Stimulated activated CD4-positive, alpha-beta T cell treated with anti-CD3 and anti-CD28 coated beads, Interleukin-4, amount 100 ng/mL, for 24 hours (primary cell): ENCODE measurements around the gene TFDP1.

Experiments
- DNase-seq: peaks from one replicate; pipeline ENCODE4 v3.0.0-alpha.2; 2020

Gene TFDP1

DNA sequence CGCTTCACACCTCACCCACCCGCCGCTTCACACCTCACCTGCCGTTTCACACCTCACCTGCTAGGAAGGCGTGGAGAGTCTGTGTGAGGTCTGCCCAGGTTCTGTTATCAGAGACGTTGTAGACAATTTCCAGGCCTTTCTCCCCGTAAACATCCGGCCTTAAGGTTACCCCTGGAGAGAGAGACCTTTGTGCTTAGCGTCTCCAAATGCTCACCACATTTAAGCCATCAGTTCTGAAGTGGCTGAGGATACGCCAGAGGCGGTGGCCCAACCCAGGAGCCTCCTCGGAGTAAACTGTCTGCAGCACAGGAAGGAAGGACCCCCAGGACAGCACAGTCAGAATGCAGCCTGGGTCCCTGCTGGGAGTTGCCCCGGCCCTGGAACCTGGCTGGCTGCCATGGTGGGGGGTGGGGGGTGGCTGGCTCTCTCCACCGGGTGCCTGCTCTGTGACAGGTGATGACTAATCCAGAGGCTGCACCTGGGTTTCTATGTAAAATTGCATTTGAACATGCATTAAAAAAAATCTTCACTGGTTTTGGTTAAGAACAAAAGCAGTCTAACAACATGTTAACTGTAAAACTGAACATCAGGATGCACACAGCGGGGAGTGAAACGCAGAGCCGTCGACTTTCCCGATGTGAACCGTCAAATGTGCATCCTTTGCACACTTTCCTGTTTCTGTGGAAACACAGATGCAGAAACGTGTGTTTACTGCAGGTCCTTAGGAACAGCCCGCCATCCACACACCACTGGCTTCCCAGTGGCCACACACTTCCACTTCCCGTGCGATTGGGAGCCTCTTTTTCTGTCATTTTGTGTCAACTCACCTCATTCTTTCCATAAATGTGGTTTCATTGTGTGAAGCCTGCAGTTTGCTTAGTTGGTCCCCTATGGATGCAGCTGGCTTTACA lies 69.0 kb downstream of the TFDP1 start:
- no peak for DNase-seq

DNA sequence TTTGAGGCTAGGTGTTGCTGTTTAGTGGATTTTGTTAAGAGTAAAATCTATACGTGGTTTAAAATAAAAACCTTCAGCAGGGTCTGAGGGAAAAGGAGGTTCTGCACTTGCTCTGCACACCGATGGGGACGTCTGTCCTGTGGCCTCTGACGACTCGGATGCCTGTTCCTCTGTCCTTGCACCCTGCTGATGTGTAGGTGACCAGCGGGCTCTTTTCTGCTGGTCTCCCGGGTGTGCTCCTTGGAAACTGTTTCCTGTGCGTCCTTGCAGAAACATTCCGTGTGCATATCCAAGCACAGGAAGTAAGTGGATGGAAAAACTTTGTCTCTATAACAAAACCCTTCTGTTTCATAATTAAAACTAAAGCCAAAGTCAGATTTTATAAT lies 69.6 kb downstream of the TFDP1 start:
- no peak for DNase-seq

DNA sequence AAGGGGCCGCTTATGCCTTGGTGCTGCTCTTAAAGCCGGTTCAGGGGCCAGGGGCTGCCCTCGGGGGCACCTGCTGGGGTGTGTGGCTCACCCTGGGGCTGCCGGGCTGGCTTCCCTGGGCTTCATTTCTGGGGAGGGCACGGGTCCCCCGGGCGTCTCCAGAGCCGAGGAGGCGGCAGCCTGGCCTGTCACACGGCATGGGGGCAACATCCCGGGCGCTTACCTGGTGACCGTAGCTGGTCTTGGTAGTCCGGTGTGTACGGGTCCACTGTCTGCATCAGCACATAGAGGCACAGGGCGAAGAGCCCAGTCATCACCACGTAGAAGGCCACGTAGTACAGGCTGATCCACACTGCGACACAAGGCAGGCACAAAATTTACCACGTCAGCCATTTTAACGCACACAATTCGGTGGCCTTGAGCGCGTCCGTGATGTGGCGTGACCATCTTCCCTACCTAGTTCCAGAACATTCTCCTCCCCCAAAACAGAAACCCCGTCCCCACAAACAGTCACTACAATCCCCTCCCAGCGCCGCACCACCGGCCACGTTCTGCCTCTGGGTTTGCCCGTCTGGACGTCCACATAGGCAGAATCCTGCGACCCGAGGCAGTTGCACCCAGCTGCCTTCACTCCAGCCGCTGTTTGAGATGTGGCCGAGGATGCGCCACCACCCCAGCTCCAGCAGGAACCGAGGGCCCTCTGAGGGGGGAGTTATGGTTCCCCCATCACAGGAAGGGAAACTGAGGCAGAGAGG lies 70.2 kb downstream of the TFDP1 start:
- DNase-seq, result no peak

DNA sequence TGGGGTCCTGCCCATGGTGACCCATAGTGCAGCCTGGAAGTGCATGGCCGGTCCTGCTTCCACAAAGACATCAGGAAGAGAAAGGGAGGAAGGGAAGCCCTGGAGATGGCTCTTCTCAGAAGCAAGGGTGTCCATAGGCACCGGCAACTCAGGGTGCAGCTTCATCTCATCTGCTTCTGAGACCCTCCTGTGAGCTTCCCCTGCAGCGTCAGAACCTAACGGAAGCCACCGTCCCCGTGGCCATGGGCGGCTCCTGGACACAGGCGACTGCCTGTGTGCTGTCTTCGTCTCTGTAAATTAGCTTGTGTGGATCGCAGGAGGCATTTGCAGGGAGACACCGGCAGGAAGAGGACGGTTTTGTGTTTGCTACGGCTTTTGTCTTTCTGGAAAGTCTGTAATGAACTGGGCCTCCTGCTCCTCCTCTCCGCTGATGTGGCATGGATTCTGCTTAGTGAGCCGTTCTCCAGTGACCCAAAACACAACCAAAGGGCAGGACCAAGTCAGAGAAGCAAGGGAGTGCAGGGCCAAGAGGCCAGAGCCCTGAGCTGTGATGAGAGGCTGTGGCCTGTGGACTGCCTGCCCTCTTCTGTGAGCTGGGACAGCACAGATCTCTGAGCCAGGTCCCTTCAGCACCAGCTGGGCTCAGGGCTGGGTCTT lies 70.9 kb downstream of the TFDP1 start:
- no peak for DNase-seq

DNA sequence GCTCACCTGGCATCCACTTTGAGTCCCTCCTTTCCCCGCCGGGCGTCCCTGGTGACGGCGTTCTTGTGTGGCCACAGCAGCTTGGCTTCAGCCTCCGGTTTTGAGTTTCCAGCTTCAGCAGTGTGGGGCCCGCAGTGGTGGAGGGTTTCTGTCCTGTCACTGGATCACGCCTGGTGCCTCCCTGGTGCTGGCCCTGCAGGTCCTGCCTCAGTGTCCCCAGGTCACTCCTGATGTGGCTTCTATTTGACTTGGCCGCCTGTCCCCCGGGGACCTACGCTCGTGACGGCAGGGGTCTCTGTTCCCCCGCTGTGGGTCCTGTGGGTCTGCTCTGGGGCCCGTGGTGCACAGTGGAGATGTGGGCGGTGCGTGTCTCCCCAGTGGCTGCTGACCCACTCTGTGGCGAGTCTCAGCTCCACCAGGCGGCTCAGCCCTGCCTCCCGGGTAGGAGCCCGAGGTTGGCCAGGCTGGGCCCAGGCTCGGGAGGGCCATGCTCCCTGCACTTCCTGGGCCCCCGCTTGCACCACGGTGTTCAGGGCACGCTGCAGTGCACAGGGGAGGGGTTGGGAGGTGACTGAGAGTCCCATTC lies 71.5 kb downstream of the TFDP1 start:
- no peak for DNase-seq

DNA sequence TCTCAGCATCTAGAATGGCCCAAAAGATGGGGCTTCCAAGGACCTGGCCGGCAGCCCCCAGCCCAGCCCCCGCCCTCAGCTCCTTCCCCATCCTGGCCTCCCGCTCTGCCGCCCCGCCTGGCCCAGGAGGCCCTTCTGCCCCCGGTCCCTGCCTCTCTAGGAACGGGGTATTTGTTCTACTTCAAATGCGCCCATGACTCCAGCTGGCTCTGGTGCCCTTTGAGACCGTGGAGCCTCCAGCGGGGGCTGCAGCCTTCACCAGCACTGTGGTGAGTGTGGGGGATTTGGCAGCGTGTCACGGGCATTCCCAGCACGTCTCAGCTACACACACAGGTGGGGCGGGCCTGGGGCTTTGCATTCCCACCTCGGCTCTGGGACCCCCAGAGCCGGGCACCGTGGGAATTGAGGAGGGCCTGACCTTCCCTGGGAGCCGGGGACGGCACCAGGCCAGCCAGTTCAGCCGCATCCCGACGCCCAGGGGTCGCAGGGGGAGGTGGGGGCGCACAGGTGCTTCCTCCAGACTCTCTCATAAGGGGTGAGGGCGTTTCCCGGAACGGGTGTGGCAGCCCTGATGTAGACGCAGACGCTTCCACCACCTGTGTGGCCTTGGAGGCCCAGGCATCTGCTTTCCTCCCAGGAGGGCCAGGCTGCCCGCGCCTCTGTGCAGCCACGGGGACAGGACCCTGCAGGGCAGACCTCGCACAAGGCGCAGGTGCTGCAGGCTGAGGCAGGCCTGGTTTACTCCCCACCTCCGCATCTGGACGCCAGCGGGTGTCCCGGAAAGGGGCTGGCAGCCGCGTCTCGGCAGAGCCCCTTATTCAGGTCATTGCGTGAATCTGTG lies 72.5 kb downstream of the TFDP1 start:
- no peak for DNase-seq

DNA sequence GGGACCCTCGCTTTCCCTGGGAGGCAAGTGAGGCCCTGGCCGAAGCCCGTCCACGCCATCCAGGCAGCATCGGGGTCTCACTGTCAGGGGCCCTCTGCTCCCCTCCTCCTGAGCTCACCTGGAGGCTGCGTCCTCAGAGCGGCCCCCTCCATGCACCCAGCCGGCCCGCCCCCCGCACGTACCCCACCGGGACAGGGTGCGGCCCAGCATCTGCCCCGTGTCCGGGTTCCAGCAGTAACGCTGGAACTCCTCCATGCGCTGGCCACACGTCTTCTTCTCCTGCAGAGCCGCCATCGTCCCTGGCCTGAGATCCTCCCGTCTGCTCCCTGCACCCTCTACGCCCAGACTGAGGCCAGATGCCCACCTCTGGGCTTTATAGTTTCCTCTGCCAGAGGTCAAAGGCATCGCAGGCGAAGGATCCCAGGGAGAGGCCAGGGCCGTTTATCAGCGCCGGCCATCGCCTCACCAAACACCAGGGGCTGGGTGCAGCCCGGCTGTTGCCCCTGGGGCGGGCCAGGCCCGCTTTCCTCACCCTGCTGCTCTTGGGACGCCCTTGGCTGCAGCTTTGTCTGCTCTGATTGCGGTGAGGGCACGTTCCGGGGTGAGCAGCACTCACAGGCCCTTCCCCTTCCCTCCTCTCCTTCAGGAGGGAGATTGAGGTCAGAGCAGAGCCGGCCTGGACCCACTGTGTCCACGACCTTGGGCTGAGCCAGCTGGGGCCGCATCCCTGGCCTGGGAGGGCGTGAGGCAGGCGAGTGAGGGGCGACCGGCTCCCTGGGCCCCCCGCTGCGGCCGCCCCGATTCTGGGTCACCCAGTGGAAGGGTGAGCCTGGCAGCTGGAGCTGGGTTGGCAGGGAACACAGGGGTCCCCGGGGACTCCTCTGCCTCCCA lies 73.5 kb downstream of the TFDP1 start, which contains the start of gene ATP4B:
Gene ATP4B (minus strand): TSS at position 348 of the 891 bp plus-strand sequence. CDS start 54 bp downstream, at position 294.
- no peak for DNase-seq

DNA sequence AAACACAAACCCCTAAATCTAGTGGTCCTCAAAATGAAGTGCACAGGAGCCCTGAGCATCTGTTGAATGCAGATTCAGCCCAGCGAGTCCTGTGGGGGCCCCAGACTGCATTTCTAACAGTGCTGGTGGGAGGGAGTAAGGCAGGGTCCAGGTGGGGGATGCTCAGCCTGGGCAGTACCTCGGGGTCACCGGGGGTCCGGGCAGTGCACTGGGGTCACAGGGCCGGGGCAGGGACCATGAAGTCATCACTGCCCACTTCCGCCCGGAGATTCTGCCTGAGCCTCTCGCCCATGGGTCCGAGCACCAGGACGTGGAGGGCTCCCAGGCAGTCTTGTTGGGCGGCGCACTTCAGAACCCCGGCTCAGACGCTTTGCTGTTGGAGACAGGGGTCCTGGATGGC lies 74.3 kb downstream of the TFDP1 start:
- no peak for DNase-seq

DNA sequence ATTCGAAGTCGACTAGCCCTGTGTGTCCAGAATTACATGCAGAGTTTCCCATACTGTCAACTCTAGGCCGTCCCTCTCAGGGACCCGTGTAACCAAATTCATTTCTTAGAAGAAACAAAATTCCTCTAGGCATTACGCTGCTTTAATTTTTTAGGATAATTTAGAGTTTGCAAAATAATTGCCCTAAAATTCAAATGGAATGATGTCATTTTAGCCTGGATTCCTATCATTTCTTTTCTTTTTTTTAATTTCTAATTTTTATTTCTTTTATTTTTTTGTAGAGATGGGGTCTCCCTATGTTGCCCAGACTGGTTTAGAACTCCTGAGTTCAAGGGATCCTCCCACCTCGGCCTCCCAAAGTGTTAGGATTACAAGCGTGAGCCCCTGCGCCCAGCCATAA lies 74.8 kb downstream of the TFDP1 start:
- no peak for DNase-seq

DNA sequence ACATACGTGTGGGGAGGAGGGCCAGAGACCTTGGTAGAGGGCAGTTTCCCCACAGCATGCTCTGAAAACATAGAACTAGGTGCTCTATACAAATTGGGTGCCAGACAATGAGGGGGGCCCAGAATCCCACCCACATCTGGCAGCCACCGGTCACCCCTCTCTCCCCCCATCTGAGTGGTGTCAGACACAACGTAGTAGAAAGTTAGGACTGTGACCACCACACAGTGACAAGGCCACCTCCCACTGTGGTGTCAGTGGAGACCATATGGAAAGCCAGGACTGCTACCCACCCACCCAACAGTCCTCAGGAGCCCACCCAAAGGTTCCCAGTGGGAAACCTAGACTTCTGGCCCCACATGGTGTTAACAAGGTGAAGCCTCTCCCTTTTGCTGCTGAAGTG lies 75.5 kb downstream of the TFDP1 start:
- no peak for DNase-seq

DNA sequence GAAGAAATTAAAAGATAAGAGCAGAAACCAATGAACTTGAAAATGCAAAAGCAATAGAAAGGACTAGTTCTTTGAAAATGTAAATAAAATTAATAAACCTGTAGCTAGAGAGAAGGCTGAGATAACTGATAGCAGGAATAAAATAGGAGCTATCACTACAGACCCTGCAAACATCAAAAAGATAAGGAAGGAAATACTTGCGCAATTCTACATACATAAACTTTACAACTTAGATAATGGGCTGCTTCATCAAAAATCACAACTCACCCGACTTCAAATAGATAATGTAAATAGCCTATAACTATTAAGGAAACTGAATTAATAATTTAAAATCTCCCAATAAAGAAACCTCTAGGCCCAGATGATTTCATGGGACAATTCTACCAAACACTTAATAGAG lies 77.0 kb downstream of the TFDP1 start:
- no peak for DNase-seq

DNA sequence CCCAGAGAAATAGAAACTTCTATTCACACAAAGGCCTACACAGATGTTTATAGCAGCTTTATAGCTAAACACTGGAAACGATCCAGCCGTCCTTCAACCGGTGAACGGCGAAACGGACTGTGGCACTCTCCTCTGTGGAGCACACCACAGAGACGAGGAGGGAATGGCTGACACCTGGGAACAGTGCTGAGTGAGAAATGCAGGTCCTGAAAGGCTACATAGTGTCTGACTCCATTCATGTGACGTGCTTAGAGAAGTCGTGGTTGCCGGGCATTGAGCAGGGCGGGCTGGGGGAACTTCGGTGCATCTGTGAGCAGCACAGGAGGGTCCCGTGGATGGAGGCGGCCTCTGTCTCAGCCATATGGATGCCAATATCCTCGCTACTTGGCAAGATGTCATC lies 79.4 kb downstream of the TFDP1 start:
- no peak for DNase-seq

DNA sequence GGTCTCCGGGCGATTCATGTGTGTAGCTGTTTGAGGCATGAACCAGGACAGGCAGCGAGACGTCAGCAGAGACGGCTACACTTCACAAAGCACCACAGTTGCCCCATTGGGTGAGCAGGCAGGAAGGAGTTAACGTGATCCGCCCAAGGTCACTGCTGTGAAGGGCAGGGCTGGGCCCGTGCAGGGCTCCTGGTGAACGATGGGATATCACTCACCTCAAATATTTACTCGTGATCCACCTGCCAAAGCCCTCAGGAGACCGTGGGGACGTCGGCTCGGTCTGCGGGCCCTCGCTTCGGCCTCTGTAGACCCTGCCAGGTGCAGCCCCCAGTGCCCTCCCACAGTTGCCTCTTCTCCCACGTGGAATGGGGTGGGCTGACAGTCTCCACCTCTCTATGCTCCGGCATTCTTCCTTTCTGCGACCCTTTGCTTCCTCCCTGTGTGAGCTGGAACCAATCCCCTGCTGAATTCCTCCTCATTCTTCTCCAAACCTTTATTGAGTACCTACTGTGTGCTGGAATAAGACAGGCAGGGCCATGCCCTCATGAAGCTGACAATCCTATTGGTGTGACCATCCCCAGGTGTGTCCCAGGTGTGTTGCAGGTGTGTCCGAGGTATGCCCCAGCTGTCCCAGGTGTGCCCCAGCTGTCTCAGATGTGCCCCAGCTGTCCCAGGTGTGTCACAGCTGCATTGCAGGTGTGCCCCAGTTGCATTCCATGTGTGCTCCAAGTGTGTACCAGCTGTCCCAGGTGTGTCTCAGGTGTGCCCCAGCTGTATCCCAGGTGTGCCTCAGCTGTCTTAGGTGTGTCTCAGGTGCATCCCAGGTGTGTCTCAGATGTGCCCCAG lies 80.4 kb downstream of the TFDP1 start:
- no peak for DNase-seq

DNA sequence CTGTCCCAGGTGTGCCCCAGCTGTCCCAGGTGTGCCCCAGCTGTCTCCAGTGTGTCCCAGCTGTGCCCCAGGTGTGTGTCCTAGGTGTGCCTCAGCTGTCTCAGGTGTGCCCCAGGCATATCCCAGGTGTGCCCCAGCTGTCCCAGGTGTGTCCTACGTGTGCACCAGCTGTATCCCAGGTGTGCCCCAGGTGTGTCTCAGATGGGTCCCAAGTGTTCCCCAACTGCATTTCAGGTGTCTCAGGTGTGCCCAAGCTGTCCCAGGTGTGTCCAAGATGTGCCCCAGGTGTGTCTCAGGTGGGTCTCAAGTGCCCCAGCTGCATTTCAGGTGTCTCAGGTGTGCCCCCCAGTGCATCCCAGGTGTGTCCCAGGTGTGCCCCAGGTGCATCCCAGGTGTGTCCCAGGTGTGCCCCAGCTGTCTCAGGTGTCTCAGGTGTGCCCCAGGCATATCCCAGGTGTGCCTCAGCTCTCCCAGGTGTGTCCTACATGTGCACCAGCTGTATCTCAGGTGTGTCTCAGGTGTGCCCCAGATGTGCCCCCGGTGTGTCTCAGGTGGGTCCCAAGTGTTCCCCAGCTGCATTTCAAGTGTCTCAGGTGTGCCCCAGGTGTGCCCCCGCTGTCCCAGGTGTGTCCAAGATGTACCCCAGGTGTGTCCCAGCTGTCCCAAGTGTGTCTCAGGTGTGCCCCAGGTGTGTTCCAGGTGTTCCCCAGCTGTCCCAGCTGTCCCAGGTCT lies 81.2 kb downstream of the TFDP1 start:
- no peak for DNase-seq

DNA sequence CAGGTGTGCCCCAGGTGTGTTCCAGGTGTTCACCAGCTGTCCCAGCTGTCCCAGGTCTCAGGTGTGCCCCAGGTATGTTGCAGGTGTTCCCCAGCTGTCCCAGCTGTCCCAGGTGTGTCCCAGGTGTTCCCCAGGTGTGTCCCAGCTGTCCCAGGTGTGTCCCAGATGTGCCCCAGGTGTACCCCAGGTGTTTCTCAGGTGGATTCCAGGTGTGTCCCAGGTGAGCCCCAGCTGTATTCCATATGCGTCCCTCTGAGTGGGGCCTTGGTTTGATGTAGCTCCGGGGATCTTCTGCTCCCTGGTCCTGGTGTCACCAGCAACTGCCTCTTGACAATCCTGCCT lies 81.7 kb downstream of the TFDP1 start:
- no peak for DNase-seq

DNA sequence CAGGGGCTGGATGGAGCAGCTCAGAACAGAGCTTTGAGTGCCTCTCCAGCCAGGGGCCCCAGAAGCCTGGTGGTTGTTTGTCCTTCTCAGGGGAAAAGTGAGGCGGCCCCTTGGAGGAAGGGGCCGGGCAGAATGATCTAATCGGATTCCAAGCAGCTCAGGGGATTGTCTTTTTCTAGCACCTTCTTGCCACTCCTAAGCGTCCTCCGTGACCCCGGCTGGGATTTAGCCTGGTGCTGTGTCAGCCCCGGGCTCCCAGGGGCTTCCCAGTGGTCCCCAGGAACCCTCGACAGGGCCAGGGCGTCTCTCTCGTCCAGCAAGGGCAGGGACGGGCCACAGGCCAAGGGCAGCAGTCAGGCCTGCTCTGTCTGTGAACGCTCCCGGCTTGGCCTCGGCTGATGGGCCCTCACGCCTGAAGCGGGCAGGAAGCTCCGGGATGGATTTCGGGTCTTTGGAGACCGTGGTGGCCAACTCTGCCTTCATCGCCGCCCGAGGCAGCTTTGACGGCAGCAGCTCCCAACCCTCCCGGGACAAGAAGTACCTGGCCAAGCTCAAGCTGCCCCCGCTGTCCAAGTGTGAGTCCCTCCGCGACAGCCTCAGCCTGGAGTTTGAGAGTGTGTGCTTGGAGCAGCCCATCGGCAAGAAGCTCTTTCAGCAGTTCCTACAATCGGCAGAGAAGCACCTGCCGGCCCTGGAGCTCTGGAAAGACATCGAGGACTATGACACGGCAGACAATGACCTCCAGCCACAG lies 82.6 kb downstream of the TFDP1 start, which contains the start of gene GRK1:
Gene GRK1 (plus strand): TSS at position 269 of the 751 bp plus-strand sequence. CDS start 168 bp downstream, at position 437.
- no peak for DNase-seq

DNA sequence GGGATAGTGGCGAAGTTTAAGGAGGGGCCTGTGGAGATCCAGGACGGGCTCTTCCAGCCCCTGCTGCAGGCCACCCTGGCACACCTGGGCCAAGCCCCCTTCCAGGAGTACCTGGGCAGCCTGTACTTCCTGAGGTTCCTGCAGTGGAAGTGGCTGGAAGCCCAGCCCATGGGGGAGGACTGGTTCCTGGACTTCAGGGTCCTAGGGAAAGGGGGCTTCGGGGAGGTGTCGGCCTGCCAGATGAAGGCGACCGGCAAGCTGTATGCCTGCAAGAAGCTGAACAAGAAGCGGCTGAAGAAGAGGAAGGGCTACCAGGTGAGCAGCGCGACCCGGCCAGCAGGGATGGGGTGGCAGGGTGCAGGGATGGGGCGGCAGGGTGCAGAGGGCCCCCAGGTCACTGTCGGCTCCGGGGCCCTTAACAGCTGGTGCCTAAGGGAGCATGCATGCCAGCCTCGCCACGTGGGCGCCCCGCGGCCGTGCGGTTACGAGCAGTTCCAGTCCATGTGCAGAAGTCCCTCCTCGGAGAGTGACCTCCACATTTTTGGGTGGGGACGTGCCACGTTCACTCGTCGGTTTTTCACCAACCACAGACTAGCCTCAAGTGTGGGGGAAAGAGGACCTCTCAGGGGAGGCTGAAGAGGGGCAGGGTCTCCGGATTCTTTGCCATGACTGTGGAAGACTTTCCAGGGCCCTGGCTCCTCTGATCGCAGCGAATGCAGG lies 83.4 kb downstream of the TFDP1 start:
- no peak for DNase-seq

DNA sequence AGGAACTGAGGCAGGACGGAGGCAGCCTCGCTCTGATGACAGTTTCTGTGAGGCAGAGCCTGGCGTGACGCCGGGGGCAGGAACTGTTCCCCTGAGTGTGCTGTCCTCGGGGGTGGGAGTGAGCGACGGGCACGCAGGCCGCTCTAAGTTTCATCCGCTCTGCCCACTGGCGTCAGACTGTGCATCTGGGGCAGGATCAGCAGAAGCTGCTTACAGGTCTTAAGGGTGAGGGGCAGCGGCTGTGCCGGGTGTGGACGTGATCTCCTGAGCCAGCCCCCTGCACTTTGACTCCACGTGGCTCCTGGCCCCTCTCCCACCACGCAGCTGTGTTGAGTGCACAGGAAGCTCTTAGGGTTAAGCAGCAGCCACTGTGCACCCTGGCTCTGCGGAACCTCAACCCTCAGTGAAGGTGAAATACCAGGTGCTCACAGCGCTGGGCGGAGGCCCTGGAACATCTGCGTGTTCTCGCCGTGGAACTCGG lies 84.0 kb downstream of the TFDP1 start:
- DNase-seq, result no peak
